Measurements from ENCODE around the gene FRMD4A.
"Not testable (repeated sequence)": the region's sequence is repeated elsewhere in the genome, so short reads cannot be mapped to it uniquely, and the experiment has no call there.

FRMD4A gene

GRCh38 chr10:14056610-14057332 is 274.0 kb downstream of the FRMD4A start:
- DNase-seq (ENCODE audit: low read depth, low spot score): no peak

GRCh38 chr10:14052931-14053330 is 277.8 kb downstream of the FRMD4A start:
- no peak for DNase-seq (ENCODE audit: low read depth, low spot score)

GRCh38 chr10:14050598-14050997 is 280.1 kb downstream of the FRMD4A start:
- DNase-seq (ENCODE audit: low read depth, low spot score): no peak

- no peak for DNase-seq (ENCODE audit: low read depth, low spot score)
Observed at GRCh38 chr10:14048930-14049613, 281.7 kb downstream of the FRMD4A start.

GRCh38 chr10:14047431-14047830 is 283.3 kb downstream of the FRMD4A start:
- no peak for DNase-seq (ENCODE audit: low read depth, low spot score)

- not testable (repeated sequence) for DNase-seq (ENCODE audit: low read depth, low spot score)
Observed at GRCh38 chr10:14042051-14042450, 288.7 kb downstream of the FRMD4A start.

- no peak for DNase-seq (ENCODE audit: low read depth, low spot score)
Observed at GRCh38 chr10:14040787-14041631, 289.7 kb downstream of the FRMD4A start.

- no peak for DNase-seq (ENCODE audit: low read depth, low spot score)
Observed at GRCh38 chr10:14039968-14040668, 290.6 kb downstream of the FRMD4A start.

- no peak for DNase-seq (ENCODE audit: low read depth, low spot score)
Observed at GRCh38 chr10:14036233-14036632, 294.5 kb downstream of the FRMD4A start.

- no peak for DNase-seq (ENCODE audit: low read depth, low spot score)
Observed at GRCh38 chr10:14035506-14035905, 295.2 kb downstream of the FRMD4A start.

GRCh38 chr10:14032406-14032998 is 298.2 kb downstream of the FRMD4A start:
- no peak for DNase-seq (ENCODE audit: low read depth, low spot score)

GRCh38 chr10:14026325-14026724 is 304.4 kb downstream of the FRMD4A start:
- no peak for DNase-seq (ENCODE audit: low read depth, low spot score)

GRCh38 chr10:14025283-14026189 is 305.2 kb downstream of the FRMD4A start:
- DNase-seq (ENCODE audit: low read depth, low spot score): no peak

- DNase-seq (ENCODE audit: low read depth, low spot score): no peak
Observed at GRCh38 chr10:14024329-14025202, 306.2 kb downstream of the FRMD4A start.

GRCh38 chr10:14023673-14024328 is 306.9 kb downstream of the FRMD4A start:
- DNase-seq (ENCODE audit: low read depth, low spot score): no peak

GRCh38 chr10:14022954-14023672 is 307.6 kb downstream of the FRMD4A start:
- DNase-seq (ENCODE audit: low read depth, low spot score): no peak

GRCh38 chr10:14022052-14022451 is 308.7 kb downstream of the FRMD4A start:
- DNase-seq (ENCODE audit: low read depth, low spot score): no peak

- no peak for DNase-seq (ENCODE audit: low read depth, low spot score)
Observed at GRCh38 chr10:14020037-14020664, 310.6 kb downstream of the FRMD4A start.

Data from activated naive CD8-positive, alpha-beta T cell treated with anti-CD3 and anti-CD28 coated beads, Interleukin-2, amount 50 U/mL, for 16 hours (primary cell).